Right atrium auricular region (tissue), 2 donors: ENCODE measurements around the gene NUFIP2. TPM values are rescaled to one million over a fixed set of nuclear protein-coding genes. Genes with fewer than 3 reads are reported as not detected.

Experiments
- DNase-seq: peaks from one replicate; pipeline ENCODE4 v3.0.0-alpha.2; 2019; ENCODE audit warnings: low spot score
- H3K27ac ChIP-seq, 2 donors: fragments of 200-600 bp; sonication (generic); 1 replicate in 1 of 2; 2 replicates in 1 of 2; pipeline ENCODE4 v1.5.1; 2016 to 2019
- H3K27me3 ChIP-seq, 2 donors: fragments of 200-600 bp; sonication (generic); one replicate each; pipeline versions ENCODE4 v1.5.1 to v1.6.0; 2017 to 2019
- H3K36me3 ChIP-seq: fragments of 200-600 bp; sonication (generic); one replicate; pipeline ENCODE4 v1.5.1; 2016
- H3K4me1 ChIP-seq, 2 donors: fragments of 200-600 bp; sonication (generic); one replicate each; pipeline versions ENCODE4 v1.5.1 to v1.6.0; 2017 to 2019
- H3K4me3 ChIP-seq, 2 donors: fragments of 200-600 bp; sonication (generic); 1 replicate in 1 of 2; 2 replicates in 1 of 2; pipeline ENCODE4 v1.5.1; 2017 to 2019; ENCODE audit warnings: mild to moderate bottlenecking in 1 of 2, moderate library complexity in 1 of 2
- H3K9me3 ChIP-seq, 2 donors: fragments of 200-600 bp; sonication (generic); one replicate each; pipeline ENCODE4 v1.5.1; 2019
- total RNA-seq, 2 donors: library from RNA; depleted of rRNA; stranded (reverse); fragments of >200 nt; gene quantifications; one replicate each; pipeline ENCODE4 v1.1.0, GENCODE V29; 2016
- TF ChIP-seq, protein P1 (sequence below), 2 donors: fragments of 200-600 bp; sonication (generic); IDR thresholded peaks; one replicate each; pipeline ENCODE4 v1.5.1; 2019; ENCODE audit warnings: antibody characterized with exemption in 2 of 2

NUFIP2 gene
- total RNA-seq, 2 donors from 2014 or later: 25.4 to 27.0 TPM

DNA sequence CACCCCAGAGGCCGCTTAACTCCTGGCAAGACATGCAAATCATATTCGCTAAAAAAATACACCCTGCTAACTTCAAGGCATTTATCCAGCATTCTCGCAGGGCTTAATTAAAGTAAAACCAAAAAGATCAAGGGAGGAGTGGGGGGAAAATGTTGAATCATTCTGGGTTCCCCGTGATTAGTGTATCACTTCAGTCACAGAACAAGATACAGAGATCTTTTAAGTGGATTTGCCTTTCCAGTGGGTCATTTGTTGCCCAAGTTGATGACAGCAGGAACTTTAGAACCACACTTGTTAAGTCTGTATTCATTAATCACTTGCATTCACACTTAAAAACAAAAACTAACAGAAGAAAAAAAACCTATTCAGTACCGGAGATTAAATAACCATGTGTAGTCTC lies 30.0 kb downstream of the NUFIP2 start:
- H3K4me1 ChIP-seq: no peaks in the 10 kb centered on the region
- no peak overlapping the region for H3K4me3 ChIP-seq
- no peaks in the 10 kb centered on the region for H3K27me3 ChIP-seq
- DNase-seq: no peak
- H3K27ac ChIP-seq: no peak overlapping the region
- H3K9me3 ChIP-seq: no peaks in the 10 kb centered on the region
- peaks cover 74% of the 10 kb centered on the region for H3K36me3 ChIP-seq
- TF ChIP-seq, protein P1, sequence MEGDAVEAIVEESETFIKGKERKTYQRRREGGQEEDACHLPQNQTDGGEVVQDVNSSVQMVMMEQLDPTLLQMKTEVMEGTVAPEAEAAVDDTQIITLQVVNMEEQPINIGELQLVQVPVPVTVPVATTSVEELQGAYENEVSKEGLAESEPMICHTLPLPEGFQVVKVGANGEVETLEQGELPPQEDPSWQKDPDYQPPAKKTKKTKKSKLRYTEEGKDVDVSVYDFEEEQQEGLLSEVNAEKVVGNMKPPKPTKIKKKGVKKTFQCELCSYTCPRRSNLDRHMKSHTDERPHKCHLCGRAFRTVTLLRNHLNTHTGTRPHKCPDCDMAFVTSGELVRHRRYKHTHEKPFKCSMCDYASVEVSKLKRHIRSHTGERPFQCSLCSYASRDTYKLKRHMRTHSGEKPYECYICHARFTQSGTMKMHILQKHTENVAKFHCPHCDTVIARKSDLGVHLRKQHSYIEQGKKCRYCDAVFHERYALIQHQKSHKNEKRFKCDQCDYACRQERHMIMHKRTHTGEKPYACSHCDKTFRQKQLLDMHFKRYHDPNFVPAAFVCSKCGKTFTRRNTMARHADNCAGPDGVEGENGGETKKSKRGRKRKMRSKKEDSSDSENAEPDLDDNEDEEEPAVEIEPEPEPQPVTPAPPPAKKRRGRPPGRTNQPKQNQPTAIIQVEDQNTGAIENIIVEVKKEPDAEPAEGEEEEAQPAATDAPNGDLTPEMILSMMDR (IDR thresholded peaks at IDR 0.05): no peak

DNA sequence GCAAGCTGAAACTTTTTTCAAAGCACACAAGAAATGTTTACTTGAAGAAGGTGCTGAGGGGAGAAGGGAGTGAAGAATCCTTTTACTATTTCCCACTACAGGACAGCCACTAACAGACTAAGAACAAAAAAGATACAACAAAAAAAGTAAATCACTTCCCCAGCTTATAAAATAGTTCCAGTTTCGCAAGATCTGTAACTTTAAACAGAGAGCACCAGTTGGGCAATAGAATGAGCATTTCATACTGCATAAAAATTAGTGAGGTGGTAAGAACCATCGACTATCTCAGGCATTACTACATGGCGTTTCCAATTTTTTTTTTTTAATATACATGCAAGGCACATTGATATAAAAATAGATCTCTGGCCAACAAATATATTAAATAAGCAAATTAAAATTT lies 36.2 kb downstream of the NUFIP2 start:
- Histone ChIP-seq H3K36me3 (peaks cover 31% of the 10 kb centered on the region), H3K4me3 (no peak overlapping the region)

GRCh38 chr17:29256735-29257466 lies 37.0 kb downstream of the NUFIP2 start:
- peak overlapping the region; percentile 46 to 79 for H3K27ac ChIP-seq
- TF ChIP-seq, protein P1 (IDR thresholded peaks at IDR 0.05): no peak
- no peaks in the 10 kb centered on the region for H3K27me3 ChIP-seq
- DNase-seq: no peak
- peaks cover 0 to 34% of the 10 kb centered on the region in 2 donors for H3K4me1 ChIP-seq
- no peaks in the 10 kb centered on the region for H3K9me3 ChIP-seq
- peaks cover 23% of the 10 kb centered on the region for H3K36me3 ChIP-seq
- no peak overlapping the region for H3K4me3 ChIP-seq

More for the DNA sequence above, 36.2 kb downstream of the NUFIP2 start:
- Histone ChIP-seq H3K27ac (peak overlapping the region; percentile 46 to 79), H3K4me1 (peaks cover 0 to 34% of the 10 kb centered on the region in 2 donors), H3K9me3 (no peaks in the 10 kb centered on the region), H3K27me3 (no peaks in the 10 kb centered on the region)
- DNase-seq: no peak
- TF ChIP-seq, protein P1 (IDR thresholded peaks at IDR 0.05): no peak

DNA sequence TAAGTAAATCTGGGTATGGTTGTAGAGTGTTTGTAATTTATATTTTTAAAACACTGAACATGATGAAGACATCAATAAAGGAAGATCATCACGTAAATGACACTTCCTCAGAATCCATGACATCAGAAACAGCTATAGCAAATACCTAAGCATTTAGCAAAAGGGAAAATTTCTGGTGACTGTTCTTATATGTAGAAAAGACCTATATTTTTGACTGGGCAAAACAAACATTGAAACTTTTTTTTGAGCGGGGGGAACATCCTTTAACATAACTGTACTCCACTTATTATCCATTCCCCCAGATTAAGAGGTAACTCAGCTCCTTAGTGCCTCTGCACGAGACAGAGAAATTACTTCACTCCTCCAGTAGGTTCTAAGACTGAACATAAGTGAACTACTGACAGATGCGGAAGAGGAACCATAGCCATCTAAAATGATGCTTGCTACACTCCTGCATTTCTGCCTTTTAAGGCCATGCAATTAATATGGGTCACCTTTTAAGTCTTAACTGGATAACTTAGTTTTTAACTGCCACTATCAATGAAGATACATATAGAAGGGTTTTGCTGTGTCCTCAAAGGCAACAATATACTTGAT lies 37.9 kb downstream of the NUFIP2 start:
- Histone ChIP-seq H3K27me3 (no peaks in the 10 kb centered on the region), H3K27ac (peak overlapping the region in 1 of 2 donors; percentile 79), H3K9me3 (no peaks in the 10 kb centered on the region), H3K4me3 (no peak overlapping the region), H3K36me3 (peaks cover 16% of the 10 kb centered on the region), H3K4me1 (peaks cover 0 to 34% of the 10 kb centered on the region in 2 donors)
- no peak for DNase-seq
- TF ChIP-seq, protein P1 (IDR thresholded peaks at IDR 0.05): no peak

- TF ChIP-seq, protein P1 (IDR thresholded peaks at IDR 0.05): no peak
- Histone ChIP-seq H3K27ac (no peak overlapping the region), H3K4me1 (peaks cover 0 to 32% of the 10 kb centered on the region in 2 donors), H3K4me3 (no peak overlapping the region), H3K27me3 (no peaks in the 10 kb centered on the region), H3K9me3 (no peaks in the 10 kb centered on the region), H3K36me3 (no peaks in the 10 kb centered on the region)
- no peak for DNase-seq
Measured at GRCh38 chr17:29253037-29253436, 40.9 kb downstream of the NUFIP2 start.
